ENCODE data around the gene SLC9A4. TPM values are rescaled to one million over a fixed set of nuclear protein-coding genes. Genes with fewer than 3 reads are reported as not detected.

SLC9A4 gene
- total RNA-seq, 2 experiments from 2014 or later = 0.11 TPM; not detected in 1

GRCh38 chr2:102435741-102436140, 37.3 kb upstream of the SLC9A4 start:
- Mint-ChIP-seq H3K27ac (peak overlapping the region; percentile 71), H3K4me3 (no peak overlapping the region), H3K36me3 (ENCODE audit: low read depth) (no peaks in the 10 kb centered on the region), H3K9me3 (ENCODE audit: low read depth) (no peaks in the 10 kb centered on the region), H3K4me1 (peaks cover 33% of the 10 kb centered on the region), H3K27me3 (no peaks in the 10 kb centered on the region)
- DNase-seq = no peak
- ATAC-seq = no peak
- intact Hi-C loops (cut with DNase I, micrococcal nuclease) = loop anchor here (2.0 to 10.0 kb wide), 6 partner anchors 69 to 721 kb away; no protein-coding TSS in a partner anchor
- POLR2A ChIA-PET = interaction anchor here (0.6 kb wide), 1 partner anchor 99 kb away, joined by 3 read pairs; no protein-coding TSS in a partner anchor
- CTCF ChIA-PET = interaction anchor here (1.1 to 2.5 kb wide), 7 partner anchors 8 to 551 kb away, joined by 3 to 8 read pairs (median 4); no protein-coding TSS in a partner anchor

DNA sequence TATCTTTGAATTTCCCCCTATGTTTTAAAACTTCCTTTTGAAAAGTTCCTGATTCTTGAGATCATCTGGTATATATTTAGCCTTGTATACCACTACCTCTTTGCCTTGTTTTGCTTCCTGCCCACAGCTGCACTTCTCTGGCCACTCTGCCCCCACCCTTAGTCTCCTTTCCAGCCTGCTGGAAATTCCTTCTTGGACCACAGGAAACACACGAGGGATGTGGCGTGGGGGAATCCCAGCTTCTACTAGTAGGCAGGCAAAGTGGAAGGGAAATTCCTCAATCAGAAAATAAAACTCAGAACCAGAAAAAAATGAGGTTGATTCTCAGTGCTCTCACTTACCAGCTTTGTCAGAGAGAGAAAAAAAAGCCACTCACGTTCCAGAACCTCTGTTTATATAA, 36.7 kb upstream of the SLC9A4 start:
- ATAC-seq = no peak
- Mint-ChIP-seq H3K27ac (peak overlapping the region; percentile 71), H3K27me3 (no peaks in the 10 kb centered on the region), H3K36me3 (ENCODE audit: low read depth) (no peaks in the 10 kb centered on the region), H3K9me3 (ENCODE audit: low read depth) (no peaks in the 10 kb centered on the region), H3K4me1 (peaks cover 30% of the 10 kb centered on the region), H3K4me3 (no peak overlapping the region)
- peak; percentile 38 for DNase-seq
- POLR2A ChIA-PET = interaction anchor here (0.6 kb wide), 1 partner anchor 537 kb away, joined by 4 read pairs; no protein-coding TSS in a partner anchor
- CTCF ChIA-PET = interaction anchor here (0.7 to 2.5 kb wide), 9 partner anchors 9 to 552 kb away, joined by 3 to 8 read pairs (median 5); partner anchors contain the start of gene IL18R1
- intact Hi-C loops (cut with DNase I, micrococcal nuclease) = loop anchor here (2.0 to 10.0 kb wide), 6 partner anchors 70 to 722 kb away; no protein-coding TSS in a partner anchor

GRCh38 chr2:102437122-102437521, 35.9 kb upstream of the SLC9A4 start:
- Mint-ChIP-seq H3K27me3 (no peaks in the 10 kb centered on the region), H3K4me1 (peaks cover 27% of the 10 kb centered on the region), H3K9me3 (ENCODE audit: low read depth) (no peaks in the 10 kb centered on the region), H3K36me3 (ENCODE audit: low read depth) (no peaks in the 10 kb centered on the region), H3K4me3 (peak overlapping the region; percentile 3), H3K27ac (peak overlapping the region; percentile 85)
- ATAC-seq = peak; percentile 65
- ChIA-PET POLR2A (interaction anchor here (0.7 kb wide), 1 partner anchor 419 kb away, joined by 5 read pairs; no protein-coding TSS in a partner anchor), CTCF (interaction anchor here (0.6 to 2.5 kb wide), 11 partner anchors 8 to 991 kb away, joined by 3 to 8 read pairs (median 5); partner anchors contain the start of gene IL18R1)
- intact Hi-C loops (cut with DNase I, micrococcal nuclease) = loop anchor here (1.0 to 10.0 kb wide), 8 partner anchors 19 to 722 kb away; no protein-coding TSS in a partner anchor
- DNase-seq = no peak

DNA sequence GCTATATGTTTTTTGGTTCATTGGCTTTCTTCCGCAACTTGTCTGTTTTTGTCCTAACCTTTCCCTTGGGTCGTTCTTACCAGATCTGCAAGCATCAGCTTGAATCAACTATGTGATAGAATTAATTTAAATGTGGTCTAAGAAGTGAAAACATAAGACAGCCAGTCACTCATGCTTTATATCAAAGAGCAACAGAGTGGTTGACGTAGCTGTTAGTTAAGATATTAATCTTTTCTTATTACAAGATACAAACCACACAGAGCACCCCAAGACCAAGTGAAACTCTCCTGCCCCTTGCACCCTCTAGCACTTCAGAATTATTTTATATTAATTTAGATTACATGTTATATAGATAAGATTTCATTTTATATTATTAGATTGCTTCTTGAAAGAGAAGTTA, 34.9 kb upstream of the SLC9A4 start:
- Mint-ChIP-seq H3K27ac (no peak overlapping the region), H3K9me3 (ENCODE audit: low read depth) (no peaks in the 10 kb centered on the region), H3K4me1 (peaks cover 31% of the 10 kb centered on the region), H3K27me3 (no peaks in the 10 kb centered on the region), H3K4me3 (no peak overlapping the region), H3K36me3 (ENCODE audit: low read depth) (no peaks in the 10 kb centered on the region)
- DNase-seq (no peak), ATAC-seq (peak; percentile 15)
- ChIA-PET CTCF (interaction anchor here (0.8 to 1.6 kb wide), 6 partner anchors 12 to 992 kb away, joined by 3 to 5 read pairs (median 4); no protein-coding TSS in a partner anchor), POLR2A (interaction anchor here (0.6 to 1.2 kb wide), 2 partner anchors 71 to 721 kb away, joined by 3 to 4 read pairs; no protein-coding TSS in a partner anchor)
- intact Hi-C loops (cut with DNase I, micrococcal nuclease) = loop anchor here (5.0 to 10.0 kb wide), 3 partner anchors 333 to 723 kb away; no protein-coding TSS in a partner anchor

- H3K36me3 Mint-ChIP-seq (ENCODE audit: low read depth) = no peaks in the 10 kb centered on the region
- no peak overlapping the region for H3K27ac Mint-ChIP-seq
- ATAC-seq (peak; percentile 19), DNase-seq (no peak)
- peaks cover 36% of the 10 kb centered on the region for H3K4me1 Mint-ChIP-seq
- intact Hi-C loops (cut with DNase I, micrococcal nuclease) = loop anchor here (5.0 to 10.0 kb wide), 3 partner anchors 334 to 724 kb away; no protein-coding TSS in a partner anchor
- H3K9me3 Mint-ChIP-seq (ENCODE audit: low read depth) = no peaks in the 10 kb centered on the region
- POLR2A ChIA-PET = interaction anchor here (1.2 kb wide), 1 partner anchor 71 kb away, joined by 3 read pairs; no protein-coding TSS in a partner anchor
- no peak overlapping the region for H3K4me3 Mint-ChIP-seq
- CTCF ChIA-PET = interaction anchor here (0.6 to 1.6 kb wide), 8 partner anchors 9 to 555 kb away, joined by 3 to 5 read pairs (median 4); no protein-coding TSS in a partner anchor
- no peaks in the 10 kb centered on the region for H3K27me3 Mint-ChIP-seq
These were observed 34.4 kb upstream of the SLC9A4 start for GRCh38 chr2:102438578-102438977.

GRCh38 chr2:102439065-102439695, 33.8 kb upstream of the SLC9A4 start:
- H3K4me3 Mint-ChIP-seq = no peak overlapping the region
- no peak overlapping the region for H3K27ac Mint-ChIP-seq
- ChIA-PET POLR2A (interaction anchor here (1.2 kb wide), 1 partner anchor 72 kb away, joined by 3 read pairs; no protein-coding TSS in a partner anchor), CTCF (interaction anchor here (0.6 to 1.6 kb wide), 9 partner anchors 9 to 555 kb away, joined by 3 to 5 read pairs (median 3); partner anchors contain the start of gene IL18R1)
- H3K9me3 Mint-ChIP-seq (ENCODE audit: low read depth) = no peaks in the 10 kb centered on the region
- intact Hi-C loops (cut with DNase I, micrococcal nuclease) = loop anchor here (5.0 to 10.0 kb wide), 3 partner anchors 334 to 724 kb away; no protein-coding TSS in a partner anchor
- ATAC-seq (no peak), DNase-seq (no peak)
- peaks cover 36% of the 10 kb centered on the region for H3K4me1 Mint-ChIP-seq
- H3K36me3 Mint-ChIP-seq (ENCODE audit: low read depth) = no peaks in the 10 kb centered on the region
- no peaks in the 10 kb centered on the region for H3K27me3 Mint-ChIP-seq

DNA sequence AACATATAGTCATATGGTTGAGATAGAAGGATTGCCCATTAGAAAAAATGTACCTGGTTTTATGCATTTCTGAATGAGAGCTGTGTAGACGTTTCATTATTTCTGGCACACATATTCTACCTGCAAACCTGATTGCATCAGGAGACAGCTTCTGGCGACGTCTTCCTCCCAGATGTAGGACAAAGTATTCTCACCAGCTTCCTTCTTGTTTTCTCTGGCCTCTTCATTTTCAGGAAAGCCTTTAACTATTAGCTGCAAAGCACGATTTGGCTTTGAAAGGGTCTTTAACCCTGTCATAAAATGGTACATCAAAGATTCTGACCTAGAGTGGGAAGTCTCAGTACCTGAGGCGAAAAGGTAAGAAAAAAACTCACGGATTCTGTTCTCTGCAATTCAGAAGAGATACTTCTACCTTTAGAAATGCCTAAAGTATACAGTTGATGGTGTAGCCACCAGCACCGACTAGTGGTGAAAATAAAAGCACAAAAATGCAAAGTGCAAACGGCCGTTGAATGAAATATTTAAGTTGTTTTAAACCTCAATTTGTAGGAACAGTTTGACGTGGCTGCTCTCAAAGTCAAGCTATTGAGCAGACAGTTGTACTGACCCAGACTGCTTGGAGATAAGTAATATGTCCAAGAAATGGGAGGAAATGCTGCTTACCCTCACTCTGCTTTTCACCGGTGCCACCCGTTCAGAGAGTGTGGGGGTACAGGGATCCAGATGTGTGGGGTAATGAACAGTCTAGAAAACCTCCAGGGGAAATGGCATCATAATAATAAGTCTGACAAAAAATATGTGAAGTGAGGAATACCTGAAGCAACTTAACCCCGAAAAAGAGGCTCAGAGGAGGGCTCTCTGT, 29.8 kb upstream of the SLC9A4 start:
- Mint-ChIP-seq H3K36me3 (ENCODE audit: low read depth) (no peaks in the 10 kb centered on the region), H3K27me3 (no peaks in the 10 kb centered on the region), H3K4me3 (no peak overlapping the region), H3K9me3 (ENCODE audit: low read depth) (no peaks in the 10 kb centered on the region), H3K4me1 (peaks cover 11% of the 10 kb centered on the region), H3K27ac (peak overlapping the region; percentile 56)
- intact Hi-C loops (cut with DNase I, micrococcal nuclease) = loop anchor here (1.0 to 5.0 kb wide), 10 partner anchors 86 to 559 kb away; partner anchors contain the start of gene IL1RL2 (in 1 of the 2)
- ChIA-PET POLR2A (interaction anchor here (0.6 kb wide), 1 partner anchor 204 kb away, joined by 4 read pairs; no protein-coding TSS in a partner anchor), CTCF (interaction anchor here (0.6 to 2.9 kb wide), 53 partner anchors 9 to 1316 kb away, joined by 3 to 29 read pairs (median 4); partner anchors contain the start of gene IL18R1)
- DNase-seq (peak; percentile 65), ATAC-seq (peak; percentile 84)

- ChIA-PET POLR2A (no interaction called here), CTCF (interaction anchor here (0.7 to 2.9 kb wide), 31 partner anchors 8 to 579 kb away, joined by 3 to 29 read pairs (median 5); no protein-coding TSS in a partner anchor)
- no peak for ATAC-seq
- no peak overlapping the region for H3K4me3 Mint-ChIP-seq
- intact Hi-C loops (cut with DNase I, micrococcal nuclease) = loop anchor here in 1 of 2 experiments (5.0 kb wide), 2 partner anchors 257 to 442 kb away; partner anchors contain the start of gene IL1RL2
- no peak overlapping the region for H3K27ac Mint-ChIP-seq
- H3K4me1 Mint-ChIP-seq = peaks cover 11% of the 10 kb centered on the region
- no peak for DNase-seq
- no peaks in the 10 kb centered on the region for H3K36me3 Mint-ChIP-seq (ENCODE audit: low read depth)
- H3K27me3 Mint-ChIP-seq = no peaks in the 10 kb centered on the region
- H3K9me3 Mint-ChIP-seq (ENCODE audit: low read depth) = no peaks in the 10 kb centered on the region
These were observed 28.8 kb upstream of the SLC9A4 start for GRCh38 chr2:102444233-102444632.

DNA sequence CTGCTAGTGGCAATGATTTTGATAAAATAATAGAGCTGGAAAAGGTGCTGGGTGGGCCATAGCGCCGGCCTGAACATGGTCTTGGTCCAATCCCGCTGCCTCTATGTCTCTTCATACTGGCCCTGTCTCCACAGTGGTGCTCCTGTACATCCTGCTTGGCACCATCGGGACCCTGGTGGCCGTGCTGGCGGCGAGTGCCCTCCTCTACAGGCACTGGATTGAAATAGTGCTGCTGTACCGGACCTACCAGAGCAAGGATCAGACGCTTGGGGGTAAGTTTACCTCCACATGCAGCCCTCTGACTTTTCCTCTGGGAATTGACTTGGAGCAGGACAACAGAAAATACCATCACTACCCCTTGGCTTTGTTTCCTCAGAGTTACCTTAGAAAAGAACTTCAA, 26.1 kb upstream of the SLC9A4 start:
- no peaks in the 10 kb centered on the region for H3K27me3 Mint-ChIP-seq

GRCh38 chr2:102449370-102449974, 23.6 kb upstream of the SLC9A4 start:
- H3K4me3 Mint-ChIP-seq = no peak overlapping the region

More for the DNA sequence above, 26.1 kb upstream of the SLC9A4 start:
- ChIA-PET POLR2A (no interaction called here), CTCF (interaction anchor here (0.6 to 2.4 kb wide), 6 partner anchors 36 to 563 kb away, joined by 3 to 10 read pairs (median 3); no protein-coding TSS in a partner anchor)
- DNase-seq (no peak), ATAC-seq (no peak)
- no peak overlapping the region for H3K27ac Mint-ChIP-seq
- no peak overlapping the region for H3K4me3 Mint-ChIP-seq
- no peaks in the 10 kb centered on the region for H3K36me3 Mint-ChIP-seq (ENCODE audit: low read depth)
- H3K4me1 Mint-ChIP-seq = peaks cover 13% of the 10 kb centered on the region
- H3K9me3 Mint-ChIP-seq (ENCODE audit: low read depth) = no peaks in the 10 kb centered on the region
- intact Hi-C loops (cut with DNase I, micrococcal nuclease) = no loop called here

More at GRCh38 chr2:102449370-102449974, 23.6 kb upstream of the SLC9A4 start:
- peak; percentile 85 for DNase-seq
- H3K36me3 Mint-ChIP-seq (ENCODE audit: low read depth) = no peaks in the 10 kb centered on the region
- ChIA-PET CTCF (interaction anchor here (0.5 to 2.2 kb wide), 22 partner anchors 8 to 566 kb away, joined by 3 to 14 read pairs (median 4); partner anchors contain the start of gene IL18R1), POLR2A (no interaction called here)
- no peak overlapping the region for H3K27ac Mint-ChIP-seq
- ATAC-seq = peak; percentile 58
- intact Hi-C loops (cut with DNase I, micrococcal nuclease) = loop anchor here (1.0 to 2.0 kb wide), 6 partner anchors 57 to 1031 kb away; no protein-coding TSS in a partner anchor
- peaks cover 6% of the 10 kb centered on the region for H3K4me1 Mint-ChIP-seq
- H3K27me3 Mint-ChIP-seq = no peaks in the 10 kb centered on the region
- no peaks in the 10 kb centered on the region for H3K9me3 Mint-ChIP-seq (ENCODE audit: low read depth)
